GM18499 (cell line): ENCODE results near the gene PROP1.
"Not testable (repeated sequence)": the region's sequence is repeated elsewhere in the genome, so short reads cannot be mapped to it uniquely, and the experiment has no call there.

ENCODE experiments used
- ATAC-seq: cut with Tn5 transposase; IDR thresholded peaks from one replicate; pipeline ENCODE4 v1.9.1; 2021; ENCODE audit warnings: moderate number of reproducible peaks; ENCODE audit not compliant: insufficient read depth, unreplicated experiment

Gene PROP1

DNA sequence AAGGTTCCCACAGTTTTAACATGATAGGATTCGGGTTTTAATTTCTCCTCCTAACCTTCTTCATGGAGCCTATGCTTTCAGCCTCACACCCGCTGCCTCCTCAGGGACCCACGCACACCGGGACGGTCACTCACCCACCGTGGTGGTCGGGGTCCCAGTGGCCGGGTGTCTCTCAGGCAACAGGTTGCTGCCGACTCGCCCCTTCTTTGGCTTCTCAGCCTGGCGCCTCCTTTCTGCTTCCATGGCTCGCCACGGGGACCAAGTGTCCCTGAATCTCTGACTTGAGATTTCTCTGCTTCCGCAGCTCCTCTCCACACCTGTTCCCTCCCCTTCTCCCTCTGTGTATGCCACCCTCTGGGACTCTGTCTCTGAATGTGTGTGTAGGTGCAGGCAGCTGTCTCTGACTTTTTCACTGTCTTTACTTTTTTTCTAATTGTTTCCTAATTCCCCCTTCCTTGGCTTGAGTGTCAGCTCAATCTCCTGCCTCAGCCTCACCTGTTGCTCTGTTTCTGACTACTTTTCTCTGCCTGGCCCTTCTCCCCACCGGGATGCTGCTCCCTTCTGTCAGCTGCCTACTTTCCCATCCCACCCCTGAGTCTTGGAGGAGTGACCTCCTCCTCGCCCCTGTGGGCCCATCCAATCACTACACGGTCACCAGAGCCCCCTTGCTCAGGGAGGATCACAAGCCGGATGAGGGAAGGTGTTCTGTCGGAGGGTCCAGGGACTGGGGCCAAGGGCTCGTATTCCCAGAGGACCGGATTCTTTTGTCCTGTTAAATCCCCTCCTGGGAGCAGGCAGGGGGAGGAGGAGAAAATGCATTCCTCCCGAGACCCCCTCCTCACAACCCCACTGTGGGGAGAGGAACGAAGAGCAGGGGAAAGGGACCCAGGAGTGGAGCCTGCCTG is at the start of gene PROP1:
PROP1 (minus strand) TSS at position 552 of the 905 bp plus-strand sequence; CDS start at position 243, 309 bp downstream.
- no peak for ATAC-seq

DNA sequence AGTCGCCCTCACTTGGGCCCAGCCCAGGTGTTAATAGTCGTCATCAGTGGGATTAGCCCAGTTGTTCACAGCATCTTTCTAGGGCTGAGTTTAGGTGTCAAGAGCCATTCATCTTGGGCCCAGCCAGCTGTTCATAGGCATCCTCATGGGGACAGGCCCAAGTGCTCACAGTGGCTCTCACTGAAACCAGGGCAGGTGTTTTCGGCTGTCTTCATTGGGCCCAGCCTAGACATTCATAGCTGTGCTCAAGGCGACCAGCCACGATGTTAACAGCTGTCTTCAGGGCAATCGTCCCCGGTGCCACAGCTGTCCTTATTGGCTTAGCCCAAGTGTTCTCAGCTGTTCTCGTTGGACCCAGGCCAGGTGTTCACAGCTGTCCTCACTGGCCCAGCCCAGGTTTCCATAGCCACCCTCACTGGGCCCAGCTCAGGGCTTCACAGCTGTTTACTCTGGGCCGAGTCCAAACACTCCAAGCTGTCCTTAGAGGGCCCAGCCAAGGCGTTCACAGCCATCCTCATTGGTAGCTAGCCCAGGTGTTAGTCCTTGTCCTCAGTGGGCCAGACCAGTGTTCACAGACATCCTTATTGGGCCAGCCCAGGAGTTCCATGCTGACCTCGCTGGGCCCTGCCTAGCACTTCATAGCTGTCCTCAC is 23.5 kb upstream of the PROP1 start:
- ATAC-seq: not testable (repeated sequence)

DNA sequence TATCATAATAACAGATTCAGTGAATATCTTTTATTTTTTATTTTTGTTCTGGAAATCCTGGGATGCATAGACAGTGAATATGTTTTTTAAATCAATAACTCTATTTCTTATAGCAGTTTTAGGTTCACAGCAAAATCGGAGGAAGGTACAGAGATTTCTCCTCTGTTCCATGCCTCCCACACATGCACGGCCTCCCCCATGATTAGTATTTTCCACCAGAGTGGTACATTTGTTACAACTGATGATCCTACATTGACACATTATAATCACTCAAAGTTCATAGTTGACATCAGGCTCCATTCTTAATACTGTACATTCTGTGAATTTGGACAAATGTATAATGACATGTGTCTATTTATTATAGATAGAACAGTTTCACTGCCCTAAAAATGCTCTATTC is 16.7 kb upstream of the PROP1 start:
- ATAC-seq: not testable (repeated sequence)

DNA sequence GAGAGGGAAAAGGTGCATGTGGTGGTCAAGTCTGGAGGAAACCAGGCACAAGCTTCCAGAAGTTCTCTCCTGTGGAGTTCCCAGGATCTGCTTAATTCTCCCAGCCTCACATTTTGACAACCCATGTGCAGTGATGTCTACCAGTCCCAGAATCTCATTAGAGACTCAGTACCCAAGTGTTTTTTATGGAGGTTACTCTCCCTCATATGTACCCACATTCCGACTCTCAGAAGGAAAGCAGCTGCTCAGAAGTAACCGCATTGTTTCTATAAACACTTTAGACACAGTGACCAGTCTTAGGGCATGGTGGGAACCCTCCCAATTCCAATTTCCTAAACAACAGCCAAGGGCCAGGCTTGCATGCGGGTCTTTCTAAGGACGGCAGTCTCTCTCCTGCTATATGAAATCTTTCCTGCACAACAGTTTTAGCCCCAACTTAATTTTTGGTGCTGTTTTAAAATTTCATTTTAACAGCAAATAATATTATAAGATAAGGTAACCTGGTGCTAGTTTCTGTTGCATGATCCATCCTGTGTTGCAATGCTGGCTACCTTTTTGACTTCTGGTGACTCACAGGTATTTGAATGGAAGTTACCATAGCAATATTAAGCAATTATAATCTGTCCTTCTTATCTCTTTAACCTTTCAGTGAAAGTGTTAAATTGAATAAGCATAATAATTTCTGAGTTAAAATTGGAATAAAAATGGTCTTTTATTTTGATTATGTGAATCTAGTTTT is 15.9 kb upstream of the PROP1 start:
- not testable (repeated sequence) for ATAC-seq

- ATAC-seq: not testable (repeated sequence)
Measured at GRCh38 chr5:178007272-178007671, 11.2 kb upstream of the PROP1 start.

- ATAC-seq: not testable (repeated sequence)
Measured at GRCh38 chr5:178006536-178007231, 10.6 kb upstream of the PROP1 start.

DNA sequence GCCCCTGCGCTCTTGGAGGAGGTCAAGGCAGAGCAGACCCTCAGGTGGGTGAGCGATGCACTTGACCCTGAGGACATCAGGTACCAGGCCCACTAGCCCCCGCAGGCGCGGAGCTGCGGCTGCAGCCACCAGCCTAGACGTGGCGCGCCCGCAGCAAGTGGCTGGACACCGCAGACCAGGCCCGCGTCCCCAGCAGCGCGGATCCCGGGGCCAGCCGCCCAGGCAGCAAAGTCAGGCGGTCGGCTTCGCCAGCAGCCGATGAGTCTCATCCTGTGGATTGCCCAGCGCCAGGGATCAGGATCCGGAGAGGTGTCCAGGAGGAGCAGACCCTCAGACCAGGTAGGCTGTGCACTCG is 10.1 kb upstream of the PROP1 start:
- not testable (repeated sequence) for ATAC-seq

- ATAC-seq: no peak
Measured at GRCh38 chr5:177997846-177998245, 1.8 kb upstream of the PROP1 start.

- ATAC-seq: no peak
Measured at GRCh38 chr5:177997319-177997670, 1.3 kb upstream of the PROP1 start.

DNA sequence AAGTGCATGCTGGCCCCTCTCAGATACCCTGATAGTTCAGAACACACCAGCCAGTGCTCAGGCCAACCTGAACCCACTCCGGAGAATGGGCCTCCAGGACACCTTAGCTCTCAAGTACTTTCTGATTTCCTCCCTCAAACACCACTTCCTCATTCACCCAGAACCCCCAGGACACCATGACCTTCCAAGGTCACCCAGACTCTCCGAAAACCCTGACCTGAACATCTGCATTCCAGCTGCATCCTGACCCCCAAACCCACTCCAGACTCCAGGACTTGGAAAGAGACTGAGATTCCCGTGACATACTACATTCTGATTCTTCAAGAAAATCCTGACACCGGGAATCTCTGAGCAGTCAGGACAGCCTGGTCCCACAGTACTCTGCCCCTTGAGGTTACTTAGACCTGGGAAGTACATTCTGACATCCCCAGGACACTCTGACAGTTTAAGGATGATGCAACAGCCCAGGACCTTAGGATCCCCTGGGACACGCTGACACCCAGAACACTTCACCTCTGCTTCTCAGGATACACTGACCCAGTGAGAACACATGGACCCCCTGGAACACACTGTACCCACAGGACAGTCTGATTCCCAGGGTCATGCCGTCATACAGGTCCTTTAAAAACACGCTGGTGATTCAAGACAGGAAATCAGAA is 747 bp upstream of the PROP1 start:
- no peak for ATAC-seq

GRCh38 chr5:177994561-177995190 is 1.4 kb downstream of the PROP1 start:
- no peak for ATAC-seq

DNA sequence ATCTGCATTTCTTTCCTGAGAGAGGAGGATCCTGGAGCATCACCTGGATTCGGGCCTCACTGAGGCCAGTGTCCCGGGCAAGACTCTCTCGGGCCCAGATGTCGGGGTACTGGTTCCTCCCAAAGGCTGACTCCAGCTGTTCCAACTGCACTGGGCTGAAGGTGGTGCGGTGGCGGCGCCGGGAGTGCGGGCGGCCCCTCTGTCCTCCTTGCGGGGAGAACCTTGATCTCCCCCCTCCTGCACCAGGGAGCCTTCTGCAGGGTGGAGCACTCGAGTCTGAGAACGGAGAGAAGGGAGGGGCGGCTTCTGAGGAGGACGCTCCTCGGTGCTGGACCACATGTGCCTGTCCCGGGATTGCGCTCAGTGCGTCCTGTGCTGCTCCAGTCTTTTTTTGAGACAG is 2.0 kb downstream of the PROP1 start:
- no peak for ATAC-seq

- no peak for ATAC-seq
Measured at GRCh38 chr5:177992466-177992865, 3.6 kb downstream of the PROP1 start.

DNA sequence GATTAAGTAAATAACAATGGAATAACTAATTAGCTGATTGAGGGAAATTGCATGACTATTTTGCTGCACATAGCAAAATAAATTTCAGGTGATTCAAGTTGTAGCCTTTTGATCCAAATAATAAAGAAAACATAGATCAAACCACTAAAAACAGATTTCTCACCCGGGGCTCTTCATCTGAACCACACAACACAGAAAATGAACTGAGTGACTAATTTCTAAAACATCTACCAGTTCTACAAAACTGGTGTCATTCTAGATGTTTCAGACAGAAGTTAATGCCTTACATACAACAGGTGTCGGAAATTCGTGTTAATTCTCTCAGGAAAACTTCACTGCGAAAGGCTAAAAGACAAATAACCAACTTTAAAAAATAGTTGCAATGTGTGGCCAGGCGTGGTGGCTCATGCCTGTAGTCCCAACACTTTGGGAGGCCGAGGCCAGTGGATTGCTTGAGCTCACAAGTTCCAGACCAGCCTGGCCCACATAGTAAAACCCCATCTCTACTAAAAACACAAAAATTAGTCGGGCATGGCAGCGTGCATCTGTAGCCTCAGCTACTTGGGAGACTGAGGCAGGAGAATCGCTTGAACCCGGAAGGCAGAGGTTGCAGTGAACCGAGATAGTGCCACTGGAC is 6.9 kb downstream of the PROP1 start:
- ATAC-seq: no peak

DNA sequence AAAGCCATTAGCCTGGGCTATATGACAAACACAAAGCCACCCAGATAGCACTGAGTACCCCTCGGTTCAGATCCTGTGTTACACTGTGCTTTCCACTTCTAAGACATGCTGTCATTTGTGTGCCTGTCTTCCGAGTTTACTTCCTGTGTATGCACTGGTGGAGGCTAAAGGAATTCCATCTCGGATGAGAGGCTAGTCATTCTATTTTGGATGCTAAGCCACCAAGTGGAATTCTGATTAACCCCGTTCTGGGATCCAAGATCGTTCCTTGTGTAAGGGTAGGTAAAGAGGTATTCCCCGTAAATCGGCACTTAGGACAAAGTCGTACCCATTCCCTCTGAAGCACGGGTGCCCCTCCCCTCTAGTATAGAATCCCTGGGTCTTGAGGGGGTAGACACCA is 8.7 kb downstream of the PROP1 start:
- no peak for ATAC-seq

DNA sequence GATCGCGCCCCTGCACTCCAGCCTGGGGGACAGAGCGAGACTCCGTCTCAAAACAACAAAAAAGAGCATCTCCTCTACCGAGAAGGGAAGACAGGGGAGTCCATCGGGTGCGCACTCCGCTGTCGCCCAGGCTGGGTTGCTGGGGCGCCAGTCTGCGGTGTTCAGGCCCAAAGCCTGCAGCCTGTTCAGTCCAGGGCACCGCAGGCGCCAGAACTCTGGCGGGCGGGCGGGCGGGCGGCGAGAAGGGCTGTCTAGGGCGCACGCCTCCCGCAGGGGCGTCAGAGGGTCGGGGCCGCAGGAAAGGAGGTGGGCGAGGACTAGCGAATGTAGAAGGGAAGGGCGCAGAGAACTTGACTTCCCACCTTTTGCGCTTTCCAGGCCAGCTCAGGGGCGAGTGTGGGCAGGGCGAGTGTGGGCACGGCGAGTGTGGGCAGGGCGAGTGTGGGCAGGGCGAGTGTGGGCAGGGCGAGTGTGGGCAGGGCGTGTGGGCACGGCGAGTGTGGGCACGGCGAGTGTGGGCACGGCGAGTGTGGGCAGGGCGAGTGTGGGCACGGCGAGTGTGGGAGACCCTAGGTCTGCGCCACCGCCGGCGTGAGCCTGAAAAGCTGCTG is 10.5 kb downstream of the PROP1 start:
- ATAC-seq: no peak

- no peak for ATAC-seq
Measured at GRCh38 chr5:177984584-177985206, 11.3 kb downstream of the PROP1 start.
